B cell (primary cell): ENCODE data around the gene ACKR2. TPM values are rescaled to one million over a fixed set of nuclear protein-coding genes. Genes with fewer than 3 reads are reported as not detected.

Experiments
- ATAC-seq: fragments of 200-7000 bp; cut with Tn5 transposase; one replicate; pipeline ENCODE4 v1.10.0; 2021; ENCODE audit warnings: low read depth, mild to moderate bottlenecking, moderate number of reproducible peaks, moderate library complexity
- CTCF ChIA-PET: fragments of 350-600 bp; sonication (Branson Sonifier 250); formaldehyde crosslinking; loops from one replicate; lab custom pipeline; 2021; ENCODE audit warnings: antibody characterized with exemption, inconsistent platforms; lab: Charles Lee
- POLR2A ChIA-PET: fragments of 350-600 bp; sonication (Branson Sonifier 250); formaldehyde crosslinking; loops from one replicate; lab custom pipeline; 2021; ENCODE audit warnings: antibody characterized with exemption; lab: Charles Lee
- DNase-seq: peaks from one replicate; pipeline ENCODE4 v3.0.0; 2013
- H2AFZ ChIP-seq: 2 replicates; pipeline ENCODE4 v1.6.1; 2012; ENCODE audit warnings: mild to moderate bottlenecking, low read depth, low read length; ENCODE audit not compliant: insufficient read depth, poor library complexity, severe bottlenecking
- H3K27ac ChIP-seq, 2 donors: 1 replicate in 1 of 2; 2 replicates in 1 of 2; pipeline ENCODE4 v1.5.1; 2012 to 2013; ENCODE audit warnings: low read length in 2 of 2, mild to moderate bottlenecking in 2 of 2, moderate library complexity in 1 of 2
- H3K27me3 ChIP-seq, 4 experiments: fragments of 200-600 bp in 1 of 4; sonication (generic) in 1 of 4; replicated peaks in 1 of 4; 1 replicate in 2 of 4; 2 replicates in 2 of 4; pipeline versions ENCODE4 v1.6.1 to v1.7.0; 2013 to 2016; ENCODE audit warnings: low read length in 3 of 4, mild to moderate bottlenecking in 2 of 4, mixed read lengths in 1 of 4, moderate library complexity in 1 of 4; ENCODE audit not compliant: insufficient read depth in 4 of 4, control insufficient read depth in 3 of 4; ENCODE audit errors: control extremely low read depth in 1 of 4
- H3K36me3 ChIP-seq, 2 experiments: replicated peaks in 1 of 2; 1 replicate in 1 of 2; 2 replicates in 1 of 2; pipeline versions ENCODE4 v1.6.1 to v1.7.1; 2013; ENCODE audit warnings: low read length in 1 of 2; ENCODE audit not compliant: insufficient read depth in 2 of 2, control insufficient read depth in 1 of 2; ENCODE audit errors: control extremely low read depth in 1 of 2, extremely low read depth in 1 of 2
- H3K4me1 ChIP-seq, 2 donors: fragments of 200-600 bp in 1 of 2; sonication (generic) in 1 of 2; 1 replicate in 1 of 2; 2 replicates in 1 of 2; pipeline versions ENCODE4 v1.5.1 to v1.6.1; 2013 to 2017; ENCODE audit warnings: low read length in 2 of 2; ENCODE audit not compliant: control insufficient read depth in 2 of 2, insufficient read depth in 2 of 2
- H3K4me2 ChIP-seq: replicated peaks from 2 replicates; pipeline ENCODE3; 2012; ENCODE audit warnings: mild to moderate bottlenecking, low read depth, low read length; ENCODE audit not compliant: poor library complexity, severe bottlenecking
- H3K4me3 ChIP-seq, 5 experiments: fragments of 200-600 bp in 1 of 5; sonication (generic) in 1 of 5; 1 replicate in 3 of 5; 2 replicates in 2 of 5; pipeline versions ENCODE4 v1.5.1 to v1.7.0; 2011 to 2016; ENCODE audit warnings: low read length in 4 of 5, mild to moderate bottlenecking in 4 of 5, low read depth in 2 of 5, control low read depth in 1 of 5, moderate library complexity in 1 of 5; ENCODE audit not compliant: insufficient read depth in 1 of 5; ENCODE audit errors: control extremely low read depth in 1 of 5, extremely low read depth in 1 of 5
- H3K79me2 ChIP-seq: fragments of 200-600 bp; sonication (generic); one replicate; pipeline ENCODE4 v1.6.0; 2016; ENCODE audit warnings: low read length; ENCODE audit not compliant: control insufficient read depth, insufficient read depth
- H3K9ac ChIP-seq: fragments of 200-600 bp; sonication (generic); 2 replicates; pipeline ENCODE4 v1.6.1; 2017; ENCODE audit warnings: mild to moderate bottlenecking, low read length, moderate library complexity
- H3K9me3 ChIP-seq, 3 donors: one replicate each; pipeline versions ENCODE4 v1.6.1 to v1.7.1; 2013; ENCODE audit warnings: low read length in 2 of 3; ENCODE audit not compliant: control insufficient read depth in 2 of 3, insufficient read depth in 1 of 3; ENCODE audit errors: control extremely low read depth in 1 of 3
- H4K20me1 ChIP-seq: 2 replicates; pipeline ENCODE4 v1.6.0; 2012; ENCODE audit warnings: mild to moderate bottlenecking, low read length; ENCODE audit not compliant: insufficient read depth, control insufficient read depth, poor library complexity, severe bottlenecking
- H3K27ac Mint-ChIP-seq: one replicate; pipeline ENCODE4 v1.8.0; 2021; ENCODE audit warnings: mixed read lengths
- H3K27me3 Mint-ChIP-seq: one replicate; pipeline ENCODE4 v1.8.0; 2021; ENCODE audit warnings: mixed read lengths
- H3K4me1 Mint-ChIP-seq: one replicate; pipeline ENCODE4 v1.8.0; 2021; ENCODE audit warnings: mixed read lengths
- H3K4me3 Mint-ChIP-seq: one replicate; pipeline ENCODE4 v1.8.0; 2021; ENCODE audit warnings: mixed read lengths
- H3K9me3 Mint-ChIP-seq: one replicate; pipeline ENCODE4 v1.8.0; 2022; ENCODE audit warnings: mixed read lengths; ENCODE audit not compliant: insufficient read depth
- EZH2 ChIP-seq: IDR thresholded peaks from 2 replicates; pipeline ENCODE4 v1.6.1; 2012; ENCODE audit warnings: borderline replicate concordance, low read depth, mild to moderate bottlenecking, moderate library complexity, low read length; ENCODE audit not compliant: insufficient read depth, poor library complexity, severe bottlenecking
- WGBS: methylation state at CpG from one replicate; pipeline ENCODE4 v1.1.5; 2013; ENCODE audit warnings: missing lambda C conversion rate; ENCODE audit not compliant: insufficient coverage; 5-methylcytosine and 5-hydroxymethylcytosine counted together
- intact Hi-C: fragments of 100-400 bp; cut with micrococcal nuclease; formaldehyde crosslinking; loops from one replicate; pipeline ENCODE4 v1.10.0; 2022
- polyA plus RNA-seq: library from polyadenylated mRNA; depleted of rRNA; stranded (reverse); fragments of >200 nt; gene quantifications from 2 replicates; pipeline ENCODE4 v1.2.3, GENCODE V29; 2012
- total RNA-seq, 2 donors: library from RNA; stranded (reverse); fragments of 120-200 nt in 1 of 2; gene quantifications; 1 replicate in 1 of 2; 2 replicates in 1 of 2; pipeline versions ENCODE4 v1.2.3 to v1.2.4, GENCODE V29; 2013 to 2022
- TF ChIP-seq, protein P1 (sequence below): fragments of 200-600 bp; IDR thresholded peaks from one replicate; pipeline ENCODE4 v1.8.0; 2022; ENCODE audit warnings: antibody characterized with exemption, mild to moderate bottlenecking

The ACKR2 gene
- total and polyA plus RNA-seq, 2 donors (not counting 1 experiment from before 2014, with no cell fraction given), result 0.31 to 1.7 TPM

DNA sequence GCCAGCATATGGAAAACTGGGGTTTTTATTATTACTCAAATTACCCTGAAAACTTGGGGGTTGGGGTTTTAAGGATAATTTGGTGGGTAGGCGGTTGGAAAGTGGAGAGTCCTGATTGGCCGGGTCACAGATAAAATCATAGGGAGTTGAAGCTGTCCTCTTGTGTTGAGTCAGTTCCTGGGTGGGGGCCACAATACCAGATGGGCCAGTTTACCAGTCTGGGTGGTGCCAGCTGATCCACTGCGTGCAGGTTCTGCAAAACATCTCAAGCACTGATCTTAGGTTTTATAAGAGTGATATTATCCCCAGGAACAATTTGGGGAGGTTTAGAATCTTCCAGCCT, 91.8 kb downstream of the ACKR2 start:
- Histone ChIP-seq H2AFZ (no peak overlapping the region), H3K27ac (no peak overlapping the region), H3K4me1 (peaks cover 4 to 6% of the 10 kb centered on the region in 2 donors), H3K36me3 (no peaks in the 10 kb centered on the region), H3K9me3 (peaks cover 0 to 7% (median 0%) of the 10 kb centered on the region in 3 donors), H4K20me1 (no peaks in the 10 kb centered on the region), H3K4me2 (no peak overlapping the region), H3K4me3 (no peak overlapping the region), H3K27me3 (peaks cover 0 to 29% (median 9%) of the 10 kb centered on the region in 4 experiments), H3K79me2 (no peaks in the 10 kb centered on the region), H3K9ac (no peak overlapping the region)
- Mint-ChIP-seq H3K4me3 (no peak overlapping the region), H3K9me3 (peaks cover 6% of the 10 kb centered on the region), H3K4me1 (peaks cover 3% of the 10 kb centered on the region), H3K27me3 (peaks cover 45% of the 10 kb centered on the region), H3K27ac (no peak overlapping the region)
- TF ChIP-seq, protein P1, sequence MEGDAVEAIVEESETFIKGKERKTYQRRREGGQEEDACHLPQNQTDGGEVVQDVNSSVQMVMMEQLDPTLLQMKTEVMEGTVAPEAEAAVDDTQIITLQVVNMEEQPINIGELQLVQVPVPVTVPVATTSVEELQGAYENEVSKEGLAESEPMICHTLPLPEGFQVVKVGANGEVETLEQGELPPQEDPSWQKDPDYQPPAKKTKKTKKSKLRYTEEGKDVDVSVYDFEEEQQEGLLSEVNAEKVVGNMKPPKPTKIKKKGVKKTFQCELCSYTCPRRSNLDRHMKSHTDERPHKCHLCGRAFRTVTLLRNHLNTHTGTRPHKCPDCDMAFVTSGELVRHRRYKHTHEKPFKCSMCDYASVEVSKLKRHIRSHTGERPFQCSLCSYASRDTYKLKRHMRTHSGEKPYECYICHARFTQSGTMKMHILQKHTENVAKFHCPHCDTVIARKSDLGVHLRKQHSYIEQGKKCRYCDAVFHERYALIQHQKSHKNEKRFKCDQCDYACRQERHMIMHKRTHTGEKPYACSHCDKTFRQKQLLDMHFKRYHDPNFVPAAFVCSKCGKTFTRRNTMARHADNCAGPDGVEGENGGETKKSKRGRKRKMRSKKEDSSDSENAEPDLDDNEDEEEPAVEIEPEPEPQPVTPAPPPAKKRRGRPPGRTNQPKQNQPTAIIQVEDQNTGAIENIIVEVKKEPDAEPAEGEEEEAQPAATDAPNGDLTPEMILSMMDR, result no peak
- TF ChIP-seq EZH2, result no peak
- ChIA-PET CTCF (no interaction called here), POLR2A (no interaction called here)
- DNase-seq, result no peak
- ATAC-seq, result no peak
- WGBS, result 100% methylated on average over 2 of the region's 3 CpGs
- intact Hi-C loops, result no loop called here

DNA sequence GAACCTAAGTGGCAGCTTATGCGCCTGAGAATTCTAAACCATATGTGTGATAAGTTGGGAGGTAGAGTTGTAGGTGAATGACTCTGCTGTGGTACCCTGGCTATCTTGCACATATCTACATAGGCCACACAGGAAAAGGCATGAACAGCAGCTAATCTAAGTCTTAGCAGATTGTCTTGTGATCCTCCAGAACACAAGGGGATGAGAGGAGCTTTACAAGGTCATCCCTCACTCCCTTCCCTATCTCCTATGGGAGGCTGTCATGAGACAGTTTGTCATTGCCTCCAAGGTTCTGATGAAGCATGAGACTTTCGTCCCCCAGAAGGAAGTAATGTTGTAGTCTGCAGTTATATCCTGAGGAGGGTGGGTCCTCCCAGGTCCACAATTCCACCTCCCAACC, 93.0 kb downstream of the ACKR2 start:
- Mint-ChIP-seq H3K4me1 (peaks cover 9% of the 10 kb centered on the region), H3K27ac (no peak overlapping the region), H3K27me3 (peaks cover 51% of the 10 kb centered on the region), H3K4me3 (no peak overlapping the region), H3K9me3 (peaks cover 6% of the 10 kb centered on the region)
- Histone ChIP-seq H4K20me1 (no peaks in the 10 kb centered on the region), H3K27ac (no peak overlapping the region), H3K4me1 (peaks cover 7 to 15% of the 10 kb centered on the region in 2 donors), H2AFZ (no peak overlapping the region), H3K4me2 (no peak overlapping the region), H3K4me3 (no peak overlapping the region), H3K79me2 (no peaks in the 10 kb centered on the region), H3K36me3 (no peaks in the 10 kb centered on the region), H3K9ac (no peak overlapping the region), H3K9me3 (peaks cover 0 to 7% (median 0%) of the 10 kb centered on the region in 3 donors), H3K27me3 (peaks cover 0 to 41% (median 16%) of the 10 kb centered on the region in 4 experiments)
- no peak for ATAC-seq
- ChIA-PET POLR2A (no interaction called here), CTCF (interaction anchor here (0.6 kb wide), 1 partner anchor 190 kb away, joined by 4 read pairs; no protein-coding TSS in a partner anchor)
- no peak for TF ChIP-seq EZH2
- TF ChIP-seq, protein P1, result no peak
- WGBS, result no CpG with 5 or more reads among the region's 2 CpGs
- DNase-seq, result no peak
- intact Hi-C loops, result no loop called here
